ENCODE measurements around the gene OSTC.
"Not testable (repeated sequence)": the region's sequence is repeated elsewhere in the genome, so short reads cannot be mapped to it uniquely, and the experiment has no call there.

Gene OSTC

DNA sequence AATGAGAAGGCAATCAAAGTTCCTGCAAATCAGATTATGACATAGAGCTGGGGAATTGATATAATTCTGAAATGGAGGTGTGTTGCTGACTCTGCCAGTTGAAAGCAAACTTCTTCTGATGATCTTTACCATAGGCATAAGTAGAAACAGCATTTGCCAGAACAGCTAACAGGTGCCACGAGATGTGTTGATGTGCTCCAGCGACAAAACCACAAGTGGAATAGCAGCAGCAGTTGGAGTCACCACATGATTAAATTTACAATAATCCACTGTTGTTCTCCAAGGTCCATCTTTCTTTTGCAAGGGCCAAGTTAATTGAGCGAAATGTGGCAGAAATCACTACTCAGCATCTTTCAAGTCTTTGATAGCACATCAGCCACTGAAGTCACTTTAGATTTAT, 3.7 kb upstream of the OSTC start:
- DNase-seq (ENCODE audit: low spot score) = no peak

DNA sequence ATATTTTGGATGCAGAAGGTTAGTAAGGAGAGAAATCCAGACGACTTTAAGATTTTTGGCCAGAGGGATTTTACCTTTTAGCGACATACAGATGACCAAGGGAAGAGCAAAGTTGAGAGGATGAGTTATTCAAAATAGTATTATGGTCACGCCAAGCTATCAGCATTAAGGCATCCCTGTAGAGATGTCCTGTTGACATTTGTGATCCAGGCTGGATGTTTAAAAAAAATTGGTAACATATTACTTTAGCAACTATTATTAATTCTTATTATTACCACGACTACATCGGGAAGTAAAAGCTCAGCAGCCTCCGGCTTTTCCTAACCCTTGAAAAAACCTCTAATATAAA, 562 bp upstream of the OSTC start:
- DNase-seq (ENCODE audit: low spot score) = no peak

GRCh38 chr4:108651014-108651791, 804 bp downstream of the OSTC start:
- DNase-seq (ENCODE audit: low spot score) = peak; percentile 40

- DNase-seq (ENCODE audit: low spot score) = no peak
These were observed 12.2 kb downstream of the OSTC start for GRCh38 chr4:108662629-108663028.

DNA sequence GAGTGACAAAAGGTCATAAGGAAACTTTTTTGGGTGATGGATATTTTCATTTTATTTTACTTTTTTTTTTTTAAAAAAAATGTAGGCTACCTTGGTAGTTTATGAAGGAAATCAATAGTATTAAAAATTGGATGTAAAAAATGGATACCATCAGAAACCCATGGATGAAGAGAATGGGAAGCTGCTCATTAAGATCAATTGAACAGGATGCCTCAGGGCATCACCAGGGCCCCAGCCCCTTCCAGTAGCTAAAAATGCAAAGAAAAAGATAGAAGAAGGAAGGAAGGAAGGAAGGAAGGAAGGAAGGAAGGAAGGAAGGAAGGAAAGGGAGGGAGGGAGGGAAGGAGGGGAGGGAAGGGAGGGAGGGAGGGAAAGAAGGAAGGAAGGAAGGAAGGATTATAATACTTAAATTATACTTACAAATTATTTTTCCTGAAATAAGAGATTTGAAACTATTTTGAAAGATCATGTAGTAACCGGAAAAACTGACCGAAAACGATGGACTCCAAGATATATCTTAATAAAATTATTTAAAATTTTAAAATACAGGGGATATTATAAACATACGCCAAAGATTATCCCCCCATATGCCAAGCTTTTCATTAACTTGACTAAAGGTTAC, 24.1 kb downstream of the OSTC start:
- DNase-seq (ENCODE audit: low spot score) = no peak

- no peak for DNase-seq (ENCODE audit: low spot score)
These were observed 31.0 kb downstream of the OSTC start for GRCh38 chr4:108681321-108681809.

DNA sequence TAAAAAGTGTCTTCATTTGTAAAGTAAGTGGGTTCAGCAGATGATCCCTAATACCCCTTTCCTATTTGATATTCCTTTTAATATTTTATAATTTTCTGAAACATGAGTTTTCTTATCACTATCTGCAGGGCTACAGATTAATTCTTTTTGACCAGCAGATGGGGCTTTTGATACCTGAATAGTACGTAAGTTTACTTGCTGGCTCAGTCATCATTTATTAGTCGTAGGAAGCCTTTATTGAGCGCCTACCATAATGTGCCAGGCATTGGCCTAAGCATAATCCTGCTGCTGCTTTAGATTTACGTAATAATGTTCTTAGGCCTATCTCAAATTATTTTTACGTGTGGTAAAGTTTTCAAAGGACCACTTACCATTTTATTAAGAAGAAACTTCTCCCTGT, 33.1 kb downstream of the OSTC start:
- peak; percentile 10 for DNase-seq (ENCODE audit: low spot score)

- DNase-seq (ENCODE audit: low spot score) = no peak
These were observed 34.8 kb downstream of the OSTC start for GRCh38 chr4:108685036-108685686.

DNA sequence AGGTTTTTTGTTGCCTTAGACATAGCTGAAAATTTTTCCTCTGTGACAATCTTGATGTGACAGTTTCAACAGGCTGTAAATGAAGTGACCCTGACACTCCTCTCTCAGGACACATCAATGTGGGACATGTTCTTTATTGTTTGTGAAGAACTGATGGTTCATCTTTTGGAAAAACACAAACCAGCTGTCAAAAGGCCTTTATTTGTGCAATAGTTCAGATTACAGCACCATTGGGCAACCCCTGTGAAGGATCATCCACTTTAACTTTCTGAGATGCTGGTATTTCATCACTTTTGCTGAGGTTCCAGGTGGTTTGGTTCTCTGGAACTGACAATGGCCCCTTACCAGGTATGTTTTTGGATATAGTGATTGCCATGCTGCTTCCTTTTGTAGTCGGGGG, 40.3 kb downstream of the OSTC start:
- DNase-seq (ENCODE audit: low spot score) = no peak

DNA sequence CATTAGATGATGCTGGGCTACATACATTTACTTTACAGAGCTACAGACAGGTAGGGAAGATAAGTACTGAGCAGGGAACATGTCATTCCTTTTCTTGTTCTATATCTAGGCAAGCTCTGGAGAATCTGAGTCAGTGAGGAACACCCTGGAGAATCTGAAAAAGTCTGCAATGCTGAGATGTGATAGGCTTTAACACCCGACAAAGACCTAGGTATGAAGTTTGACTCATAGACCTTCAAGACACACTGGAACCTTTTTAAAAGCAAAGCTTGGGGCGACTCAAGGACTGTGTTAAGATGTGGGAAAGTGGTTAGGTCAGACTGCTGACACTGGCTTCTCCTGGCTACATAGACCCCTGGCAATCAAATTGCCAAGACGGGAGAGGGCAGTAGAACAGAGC, 42.8 kb downstream of the OSTC start:
- DNase-seq (ENCODE audit: low spot score) = no peak

GRCh38 chr4:108693819-108694218, 43.4 kb downstream of the OSTC start:
- DNase-seq (ENCODE audit: low spot score) = no peak

GRCh38 chr4:108694423-108694822, 44.0 kb downstream of the OSTC start:
- no peak for DNase-seq (ENCODE audit: low spot score)

- no peak for DNase-seq (ENCODE audit: low spot score)
These were observed 44.7 kb downstream of the OSTC start for GRCh38 chr4:108695062-108695461.

DNA sequence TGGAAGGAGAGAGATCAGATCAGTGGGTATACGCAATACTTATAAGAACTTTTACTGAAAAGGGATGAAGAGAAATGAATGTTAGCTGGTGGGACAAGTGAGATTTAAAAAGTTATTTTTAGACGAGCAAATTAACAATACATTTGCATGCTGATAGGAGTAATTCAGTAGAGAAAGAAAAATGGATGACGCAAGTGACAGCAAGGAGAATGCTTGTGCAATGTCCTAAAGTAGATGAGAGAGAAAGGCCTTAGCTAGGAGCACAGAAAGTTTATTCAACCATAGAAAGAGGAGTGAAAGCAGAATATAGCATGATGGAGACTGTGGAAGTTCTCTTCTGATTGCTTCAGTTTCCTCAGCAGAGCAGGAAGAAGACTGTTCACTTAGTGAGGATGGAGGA, 45.8 kb downstream of the OSTC start:
- DNase-seq (ENCODE audit: low spot score) = no peak

DNA sequence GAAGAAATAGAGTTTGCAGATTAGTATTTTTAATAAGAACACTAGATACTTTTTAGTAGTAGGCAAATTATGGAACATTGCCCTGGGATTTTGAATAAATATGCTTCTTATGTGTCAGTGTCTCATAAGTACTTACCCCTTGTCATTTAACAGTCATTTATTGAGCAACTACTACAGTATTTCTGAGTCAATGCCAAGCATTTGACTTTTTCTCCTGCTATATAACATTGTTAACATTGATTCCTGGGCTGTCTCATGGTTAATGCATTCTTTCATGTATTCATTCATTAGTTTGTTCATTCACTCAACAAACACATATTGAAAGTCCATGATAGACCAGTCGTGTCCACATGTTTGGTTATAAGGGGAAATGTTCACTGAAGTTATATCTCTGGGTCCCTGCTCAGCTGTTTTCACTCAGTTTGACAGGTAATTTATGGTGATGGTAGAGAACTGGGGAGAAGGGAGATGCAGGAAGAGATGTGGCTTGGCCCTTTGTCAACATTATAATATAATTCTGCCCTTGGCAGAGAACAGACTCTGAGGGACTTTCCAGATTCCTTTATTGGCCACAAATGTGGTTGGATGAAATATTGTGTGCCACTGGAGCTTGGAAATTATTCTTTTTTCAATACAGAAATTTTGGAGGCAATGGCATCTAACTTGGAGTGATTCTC, 49.8 kb downstream of the OSTC start:
- DNase-seq (ENCODE audit: low spot score) = no peak

DNA sequence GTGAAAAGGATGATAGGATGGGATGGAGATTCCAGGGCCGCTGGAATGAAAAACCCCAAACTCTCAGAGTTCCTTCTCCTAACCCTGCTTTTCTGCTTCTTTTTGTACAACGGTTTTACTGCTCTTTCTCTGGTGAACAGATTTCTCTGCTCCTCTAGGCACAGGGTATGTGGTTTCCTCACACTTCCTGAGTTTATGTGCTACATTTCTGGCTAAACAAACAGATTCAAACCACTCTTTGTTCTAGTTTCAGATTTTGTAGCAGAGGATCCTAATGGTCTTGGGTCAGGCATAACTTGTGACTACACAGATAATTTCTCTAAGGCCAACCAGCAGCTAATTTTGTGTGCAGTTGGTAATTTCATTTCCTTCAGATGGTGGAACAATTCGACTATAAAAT, 52.6 kb downstream of the OSTC start:
- no peak for DNase-seq (ENCODE audit: low spot score)

GRCh38 chr4:108703370-108703769, 53.0 kb downstream of the OSTC start:
- no peak for DNase-seq (ENCODE audit: low spot score)

DNA sequence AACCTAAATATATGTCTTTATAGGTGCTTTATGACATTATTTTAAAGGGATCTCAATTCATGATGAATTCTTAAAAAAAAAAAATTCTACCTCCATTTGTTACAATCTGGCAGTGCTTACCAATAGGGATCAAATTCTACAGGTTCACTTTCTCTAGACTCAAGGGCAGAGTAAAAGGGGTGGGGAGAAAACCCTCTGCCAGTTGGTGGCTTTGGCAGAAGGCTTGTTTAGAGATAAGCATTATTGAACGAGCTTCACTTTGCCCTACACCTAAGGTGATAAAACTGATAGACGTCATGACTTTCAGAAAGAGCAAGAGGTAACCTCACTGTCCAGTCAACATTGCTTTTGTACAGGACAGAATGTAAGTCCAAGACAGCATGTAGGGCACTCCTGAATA, 53.6 kb downstream of the OSTC start:
- no peak for DNase-seq (ENCODE audit: low spot score)

DNA sequence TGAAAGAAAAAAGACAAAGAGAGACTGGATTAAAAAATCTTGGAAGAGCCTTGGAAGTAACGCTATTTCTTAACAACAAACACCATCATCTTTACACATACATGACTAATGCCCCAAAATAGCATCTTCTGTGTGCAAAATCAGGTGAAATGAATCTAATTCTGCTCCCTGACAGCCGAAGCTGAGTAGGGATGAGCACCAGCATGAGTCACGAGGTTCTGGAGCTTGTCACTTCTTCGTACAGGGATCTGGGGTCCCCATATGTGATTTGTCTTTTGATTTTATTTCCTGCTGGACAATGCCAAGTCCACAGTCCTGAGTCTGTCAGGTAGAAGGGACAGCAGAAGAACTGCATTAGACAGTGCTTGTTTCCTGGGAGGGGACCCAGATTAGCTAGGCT, 55.9 kb downstream of the OSTC start:
- DNase-seq (ENCODE audit: low spot score) = no peak

DNA sequence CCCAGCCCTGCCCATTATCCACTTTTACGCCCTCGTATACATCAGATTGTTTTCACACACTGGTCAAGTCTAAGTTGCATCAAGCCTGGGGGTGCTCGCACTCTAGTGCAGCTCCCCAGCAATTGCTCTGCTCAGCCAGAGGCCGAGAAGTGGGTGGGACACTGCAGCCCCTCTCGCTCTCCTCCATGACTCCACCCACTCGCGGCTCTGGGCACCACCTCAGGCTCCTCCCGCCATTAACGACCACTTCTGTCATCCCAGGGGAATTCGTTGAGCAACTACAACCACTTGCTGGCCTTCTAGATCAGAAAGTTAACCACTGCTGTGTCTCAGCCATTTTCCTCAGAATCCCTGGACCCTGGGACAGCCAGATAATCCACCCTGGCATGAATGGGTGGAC, 58.8 kb downstream of the OSTC start:
- no peak for DNase-seq (ENCODE audit: low spot score)

- no peak for DNase-seq (ENCODE audit: low spot score)
These were observed 59.3 kb downstream of the OSTC start for GRCh38 chr4:108709722-108710121.

GRCh38 chr4:108710578-108710977, 60.2 kb downstream of the OSTC start:
- DNase-seq (ENCODE audit: low spot score) = not testable (repeated sequence)

DNA sequence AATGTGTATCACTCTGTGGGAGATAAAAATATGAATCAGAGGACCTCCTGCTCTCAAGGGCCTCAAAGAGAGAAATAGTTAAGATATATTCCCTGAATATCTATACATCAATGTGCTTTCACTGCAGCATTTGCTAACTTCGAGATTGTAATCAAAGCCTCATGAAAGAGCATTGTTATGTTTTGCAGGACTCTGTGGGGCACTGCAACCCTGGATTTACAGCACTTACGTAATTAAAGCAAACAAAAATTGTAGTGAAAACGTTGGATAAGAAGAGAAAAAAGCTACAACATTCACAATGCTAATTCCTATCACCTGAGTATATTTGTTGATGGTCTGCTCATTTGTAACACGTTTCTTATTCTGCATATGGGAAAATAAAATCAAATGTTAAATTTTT, 64.5 kb downstream of the OSTC start:
- no peak for DNase-seq (ENCODE audit: low spot score)
